Measurements from ENCODE around the gene MMP25.

DNA sequence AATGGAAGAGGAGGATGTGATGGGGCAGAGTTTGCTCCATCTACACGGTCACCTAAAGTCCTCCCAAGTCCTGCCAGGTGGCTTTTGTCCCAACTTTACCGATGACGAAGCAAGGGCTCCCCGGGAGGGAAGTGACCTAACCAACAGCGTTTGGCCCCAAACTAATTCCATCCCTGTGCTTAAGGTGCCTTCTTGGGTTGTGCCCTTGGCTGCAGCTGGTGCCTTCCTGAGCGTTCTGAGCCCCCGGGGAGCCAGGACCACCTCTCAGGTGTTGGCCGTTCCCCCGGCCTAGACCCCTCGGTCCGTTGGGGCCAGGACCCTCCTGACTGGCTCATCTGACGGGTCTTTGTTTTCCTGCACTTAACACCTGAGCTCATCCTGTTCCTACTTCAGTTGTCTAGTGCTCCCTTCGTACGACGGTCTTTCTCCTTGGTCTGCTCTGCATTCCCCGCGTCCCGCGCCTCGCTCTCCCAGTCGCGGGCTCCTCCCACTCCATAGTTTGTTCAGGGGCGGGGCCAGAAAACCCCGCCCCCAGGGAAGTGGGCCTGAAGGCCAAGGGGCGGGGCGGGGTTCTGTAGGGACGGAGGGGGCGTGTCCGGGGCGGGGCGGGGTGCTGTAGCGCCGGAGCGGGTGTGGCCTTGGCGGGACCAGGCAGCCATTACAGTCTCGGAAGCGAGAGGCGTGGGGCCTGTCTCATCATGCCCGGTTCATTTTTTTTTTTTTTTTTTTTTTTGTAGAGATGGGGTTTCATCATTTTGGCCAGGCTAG, 53.6 kb downstream of the MMP25 start:
- TF ChIP-seq, protein P1, sequence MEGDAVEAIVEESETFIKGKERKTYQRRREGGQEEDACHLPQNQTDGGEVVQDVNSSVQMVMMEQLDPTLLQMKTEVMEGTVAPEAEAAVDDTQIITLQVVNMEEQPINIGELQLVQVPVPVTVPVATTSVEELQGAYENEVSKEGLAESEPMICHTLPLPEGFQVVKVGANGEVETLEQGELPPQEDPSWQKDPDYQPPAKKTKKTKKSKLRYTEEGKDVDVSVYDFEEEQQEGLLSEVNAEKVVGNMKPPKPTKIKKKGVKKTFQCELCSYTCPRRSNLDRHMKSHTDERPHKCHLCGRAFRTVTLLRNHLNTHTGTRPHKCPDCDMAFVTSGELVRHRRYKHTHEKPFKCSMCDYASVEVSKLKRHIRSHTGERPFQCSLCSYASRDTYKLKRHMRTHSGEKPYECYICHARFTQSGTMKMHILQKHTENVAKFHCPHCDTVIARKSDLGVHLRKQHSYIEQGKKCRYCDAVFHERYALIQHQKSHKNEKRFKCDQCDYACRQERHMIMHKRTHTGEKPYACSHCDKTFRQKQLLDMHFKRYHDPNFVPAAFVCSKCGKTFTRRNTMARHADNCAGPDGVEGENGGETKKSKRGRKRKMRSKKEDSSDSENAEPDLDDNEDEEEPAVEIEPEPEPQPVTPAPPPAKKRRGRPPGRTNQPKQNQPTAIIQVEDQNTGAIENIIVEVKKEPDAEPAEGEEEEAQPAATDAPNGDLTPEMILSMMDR (IDR thresholded peaks at IDR 0.05): no peak
- TF ChIP-seq POLR2A (IDR thresholded peaks at IDR 0.05): no peak
